ENCODE results near the gene TGFBI.

TGFBI gene

GRCh38 chr5:136011414-136012001 is 17.3 kb upstream of the TGFBI start:
- intact Hi-C loops (cut with DNase I; ENCODE audit: low total_unique reads): no loop called here
- Histone ChIP-seq H3K4me3 (no peak overlapping the region), H3K9me3 (no peaks in the 10 kb centered on the region), H3K27me3 (no peaks in the 10 kb centered on the region), H3K27ac (no peak overlapping the region), H3K36me3 (no peaks in the 10 kb centered on the region), H3K4me1 (peaks cover 0 to 44% (median 18%) of the 10 kb centered on the region in 4 donors)
- TF ChIP-seq, protein P1, sequence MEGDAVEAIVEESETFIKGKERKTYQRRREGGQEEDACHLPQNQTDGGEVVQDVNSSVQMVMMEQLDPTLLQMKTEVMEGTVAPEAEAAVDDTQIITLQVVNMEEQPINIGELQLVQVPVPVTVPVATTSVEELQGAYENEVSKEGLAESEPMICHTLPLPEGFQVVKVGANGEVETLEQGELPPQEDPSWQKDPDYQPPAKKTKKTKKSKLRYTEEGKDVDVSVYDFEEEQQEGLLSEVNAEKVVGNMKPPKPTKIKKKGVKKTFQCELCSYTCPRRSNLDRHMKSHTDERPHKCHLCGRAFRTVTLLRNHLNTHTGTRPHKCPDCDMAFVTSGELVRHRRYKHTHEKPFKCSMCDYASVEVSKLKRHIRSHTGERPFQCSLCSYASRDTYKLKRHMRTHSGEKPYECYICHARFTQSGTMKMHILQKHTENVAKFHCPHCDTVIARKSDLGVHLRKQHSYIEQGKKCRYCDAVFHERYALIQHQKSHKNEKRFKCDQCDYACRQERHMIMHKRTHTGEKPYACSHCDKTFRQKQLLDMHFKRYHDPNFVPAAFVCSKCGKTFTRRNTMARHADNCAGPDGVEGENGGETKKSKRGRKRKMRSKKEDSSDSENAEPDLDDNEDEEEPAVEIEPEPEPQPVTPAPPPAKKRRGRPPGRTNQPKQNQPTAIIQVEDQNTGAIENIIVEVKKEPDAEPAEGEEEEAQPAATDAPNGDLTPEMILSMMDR (IDR thresholded peaks at IDR 0.05): no peak
- no peak for DNase-seq

GRCh38 chr5:136012041-136012804 is 16.6 kb upstream of the TGFBI start:
- peaks cover 0 to 51% (median 21%) of the 10 kb centered on the region in 4 donors for H3K4me1 ChIP-seq
- DNase-seq: no peak
- TF ChIP-seq, protein P1 (IDR thresholded peaks at IDR 0.05): no peak
- intact Hi-C loops (cut with DNase I; ENCODE audit: low total_unique reads): no loop called here
- no peak overlapping the region for H3K27ac ChIP-seq
- H3K36me3 ChIP-seq: no peaks in the 10 kb centered on the region
- no peak overlapping the region for H3K4me3 ChIP-seq
- H3K9me3 ChIP-seq: no peaks in the 10 kb centered on the region
- no peaks in the 10 kb centered on the region for H3K27me3 ChIP-seq

- DNase-seq: no peak
- H3K27me3 ChIP-seq: no peaks in the 10 kb centered on the region
- H3K4me1 ChIP-seq: peaks cover 0 to 64% (median 30%) of the 10 kb centered on the region in 4 donors
- intact Hi-C loops (cut with DNase I; ENCODE audit: low total_unique reads): no loop called here
- peak overlapping the region; percentile 5 to 67 for H3K27ac ChIP-seq
- no peaks in the 10 kb centered on the region for H3K9me3 ChIP-seq
- TF ChIP-seq, protein P1 (IDR thresholded peaks at IDR 0.05): no peak
- no peak overlapping the region for H3K4me3 ChIP-seq
- no peaks in the 10 kb centered on the region for H3K36me3 ChIP-seq
Measured at GRCh38 chr5:136013559-136013958, 15.2 kb upstream of the TGFBI start.

DNA sequence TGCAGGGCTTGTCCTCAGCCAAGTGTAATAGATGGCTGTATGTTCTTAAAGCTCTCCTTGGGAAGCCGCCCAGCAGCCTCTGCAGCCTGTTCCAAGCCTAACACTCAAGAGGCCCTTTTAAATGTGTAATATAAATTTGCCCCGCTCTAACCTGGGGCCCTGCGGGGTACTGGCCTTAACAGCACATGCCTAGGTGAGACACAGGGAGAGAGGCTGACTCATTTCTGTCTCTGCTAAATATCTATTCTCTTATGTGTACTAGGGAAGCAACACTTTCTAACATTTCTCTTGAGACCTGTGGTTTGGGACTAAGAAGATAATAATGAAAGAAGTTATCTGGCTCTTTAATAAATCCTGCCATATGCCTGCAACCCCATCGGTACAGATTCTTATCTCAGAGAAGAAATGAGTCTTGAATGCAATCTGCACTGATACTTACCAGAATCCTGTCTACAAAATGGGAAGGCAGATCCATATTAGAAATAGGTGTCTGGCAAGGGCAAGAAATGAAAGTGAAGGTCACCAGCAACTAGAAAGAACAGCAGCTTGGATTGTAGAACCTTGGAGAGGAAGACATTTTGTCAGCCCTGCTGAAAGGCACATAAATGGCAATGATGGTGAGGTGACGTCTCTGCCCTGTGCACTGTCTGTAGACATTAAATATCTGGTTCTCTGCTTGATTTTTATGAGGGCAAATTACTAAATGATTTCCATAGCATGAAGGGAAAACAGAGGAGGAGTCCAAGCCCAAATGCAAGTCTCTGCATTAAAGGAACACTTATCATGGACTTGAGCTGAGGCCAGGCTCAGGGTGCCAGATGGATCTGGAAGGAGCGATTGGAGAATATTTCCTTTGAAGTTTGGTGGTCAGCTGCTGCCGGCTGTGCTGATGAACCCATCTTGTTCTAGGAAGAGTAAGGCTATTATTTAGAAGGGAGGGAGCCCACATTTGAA is 14.5 kb upstream of the TGFBI start:
- peak overlapping the region; percentile 5 to 67 for H3K27ac ChIP-seq
- H3K4me1 ChIP-seq: peaks cover 0 to 72% (median 36%) of the 10 kb centered on the region in 4 donors
- intact Hi-C loops (cut with DNase I; ENCODE audit: low total_unique reads): no loop called here
- H3K9me3 ChIP-seq: no peaks in the 10 kb centered on the region
- TF ChIP-seq, protein P1 (IDR thresholded peaks at IDR 0.05): no peak
- H3K36me3 ChIP-seq: no peaks in the 10 kb centered on the region
- peak in 1 of 2 donors; percentile 84 for DNase-seq
- no peak overlapping the region for H3K4me3 ChIP-seq
- H3K27me3 ChIP-seq: no peaks in the 10 kb centered on the region

DNA sequence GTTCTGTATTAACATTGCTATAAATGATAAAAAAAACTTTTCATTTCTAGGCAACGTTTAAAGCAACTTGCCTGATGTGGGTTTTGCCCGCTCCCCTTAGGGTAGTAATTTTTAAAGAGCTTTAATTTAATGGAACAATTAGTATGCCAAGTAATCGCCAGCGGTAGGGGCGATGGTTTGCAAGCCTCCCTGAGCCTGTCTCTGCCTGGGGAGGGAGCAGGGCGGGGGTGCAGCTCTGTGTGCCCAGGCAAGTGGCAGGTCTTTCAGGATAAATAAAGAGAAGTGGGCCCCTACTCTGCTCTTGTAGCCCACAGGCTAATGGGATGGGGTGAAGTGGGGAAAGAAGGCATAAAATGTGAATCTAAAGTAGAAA is 13.8 kb upstream of the TGFBI start:
- DNase-seq: no peak
- TF ChIP-seq, protein P1 (IDR thresholded peaks at IDR 0.05): no peak
- peak overlapping the region in 1 of 2 donors; percentile 67 for H3K27ac ChIP-seq
- no peaks in the 10 kb centered on the region for H3K36me3 ChIP-seq
- peaks cover 0 to 78% (median 43%) of the 10 kb centered on the region in 4 donors for H3K4me1 ChIP-seq
- intact Hi-C loops (cut with DNase I; ENCODE audit: low total_unique reads): no loop called here
- H3K4me3 ChIP-seq: no peak overlapping the region
- H3K9me3 ChIP-seq: no peaks in the 10 kb centered on the region
- no peaks in the 10 kb centered on the region for H3K27me3 ChIP-seq
